ENCODE data around the gene TEK.

GRCh38 chr9:27065288-27065687 is 43.7 kb upstream of the TEK start:
- TF ChIP-seq EZH2 (IDR thresholded peaks at IDR 0.05; ENCODE audit: borderline replicate concordance, insufficient read depth, low read depth, low read length, poor library complexity, severe bottlenecking): no peak
- no peak for TF ChIP-seq CTCF (IDR thresholded peaks at IDR 0.05)
